CD4-positive, alpha-beta T cell treated with Interleukin-6 at 100 ng/mL for 8 hours (primary cell): ENCODE data around the gene SPECC1.
"Not testable (repeated sequence)": the region's sequence is repeated elsewhere in the genome, so short reads cannot be mapped to it uniquely, and the experiment has no call there.

Experiments
- DNase-seq: peaks from one replicate; pipeline ENCODE4 v3.0.0-alpha.2; 2020; ENCODE audit warnings: mixed read lengths, low spot score

SPECC1 gene

GRCh38 chr17:20235747-20236146 lies 226.6 kb downstream of the SPECC1 start:
- DNase-seq, result no peak

DNA sequence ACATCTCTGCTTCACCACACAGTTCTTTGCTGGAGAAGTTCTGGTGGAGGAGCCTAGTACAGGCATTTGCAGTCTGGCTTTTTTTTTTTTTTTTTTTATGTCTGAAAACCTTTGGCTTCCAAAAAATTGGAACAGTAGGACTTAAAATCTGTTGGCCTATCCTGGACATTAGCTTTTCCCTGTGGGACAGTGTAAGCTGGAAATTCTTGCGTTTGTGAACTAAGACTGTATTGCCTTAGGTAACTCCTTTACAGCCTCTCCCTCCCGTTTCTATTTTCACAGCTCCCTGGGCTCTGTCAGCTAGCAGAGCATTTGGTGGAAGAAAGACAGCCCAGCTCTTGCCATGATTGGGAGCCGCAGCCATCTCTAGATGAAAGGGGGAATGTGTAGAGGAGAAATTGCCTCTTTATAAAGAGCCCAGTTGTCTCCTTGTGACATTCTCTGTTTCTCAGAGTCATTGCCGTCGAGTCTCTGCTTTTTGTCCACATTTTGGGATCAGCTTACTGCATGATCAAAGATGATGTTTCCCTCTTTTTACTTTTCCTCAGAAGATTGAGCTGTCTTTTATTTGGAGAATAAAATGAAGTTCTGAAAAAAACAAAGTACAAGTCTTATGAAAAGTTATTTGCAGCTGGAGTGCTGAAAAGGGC lies 227.5 kb downstream of the SPECC1 start:
- DNase-seq, result no peak

DNA sequence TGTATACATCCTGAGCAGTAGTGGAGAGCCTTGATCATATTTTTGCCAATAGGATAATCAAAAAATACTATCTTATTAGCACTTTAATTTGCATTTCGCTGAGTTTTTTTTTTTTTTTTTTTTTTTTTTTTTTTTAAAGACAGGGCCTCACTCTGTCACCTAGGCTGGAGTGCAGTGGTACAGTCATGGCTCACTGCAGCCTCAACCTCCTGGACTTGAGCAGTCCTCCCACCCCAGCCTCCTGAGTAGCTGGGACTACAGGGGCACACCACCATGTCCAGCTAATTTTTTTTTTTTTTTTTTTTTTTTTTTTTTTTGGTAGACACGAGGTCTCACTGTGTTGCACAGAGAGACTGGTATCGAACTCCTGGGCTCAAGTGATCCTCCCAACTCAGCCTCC lies 230.6 kb downstream of the SPECC1 start:
- DNase-seq, result not testable (repeated sequence)

- no peak for DNase-seq
These were observed 232.7 kb downstream of the SPECC1 start for GRCh38 chr17:20241855-20242254.

GRCh38 chr17:20242271-20242670 lies 233.1 kb downstream of the SPECC1 start:
- DNase-seq, result no peak

GRCh38 chr17:20243524-20243923 lies 234.4 kb downstream of the SPECC1 start:
- DNase-seq, result no peak

DNA sequence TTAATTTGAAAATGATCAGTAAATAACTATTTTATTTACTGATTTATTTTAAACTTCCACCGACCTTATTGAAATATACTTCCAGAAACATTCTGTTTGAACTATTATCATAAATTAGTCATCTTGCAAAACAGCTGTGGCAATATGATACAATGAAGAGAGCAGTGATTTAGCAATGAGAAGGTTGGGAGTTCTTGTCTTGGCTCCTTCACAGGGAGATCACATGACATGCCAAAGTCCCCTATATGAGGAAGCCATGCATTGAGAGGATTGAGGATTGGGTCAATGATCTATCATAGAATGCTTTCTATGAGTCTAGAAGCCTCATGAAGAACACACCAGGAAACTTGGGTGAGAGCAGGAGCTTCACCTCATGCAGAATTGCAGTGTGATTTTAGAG lies 235.5 kb downstream of the SPECC1 start:
- no peak for DNase-seq

- DNase-seq, result no peak
These were observed 237.5 kb downstream of the SPECC1 start for GRCh38 chr17:20246692-20247091.

- DNase-seq, result no peak
These were observed 244.2 kb downstream of the SPECC1 start for GRCh38 chr17:20253323-20253722.

GRCh38 chr17:20254541-20254940 lies 245.4 kb downstream of the SPECC1 start:
- DNase-seq, result no peak

- DNase-seq, result no peak
These were observed 247.0 kb downstream of the SPECC1 start for GRCh38 chr17:20256144-20256543.

- no peak for DNase-seq
These were observed 247.8 kb downstream of the SPECC1 start for GRCh38 chr17:20257008-20257407.

DNA sequence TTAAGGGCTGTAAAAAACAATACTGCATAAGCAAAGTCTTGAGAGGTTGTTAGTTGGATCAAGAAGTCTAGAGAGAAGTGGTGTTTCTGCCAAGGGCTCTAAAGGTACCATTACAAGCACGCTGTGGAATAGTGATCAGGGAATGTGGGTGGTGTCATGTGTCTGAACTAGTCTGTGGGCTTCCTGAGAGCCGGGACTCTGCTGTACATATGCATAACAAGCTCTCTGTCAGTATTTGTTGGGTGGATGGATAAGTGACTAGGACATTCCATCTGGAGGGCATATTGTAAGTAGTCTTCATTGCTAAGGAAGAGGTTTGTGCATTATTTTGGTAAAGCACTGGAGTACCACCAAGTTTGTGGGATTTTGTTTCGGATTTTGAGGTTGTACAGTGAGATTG lies 248.6 kb downstream of the SPECC1 start:
- DNase-seq, result no peak

- DNase-seq, result no peak
These were observed 250.5 kb downstream of the SPECC1 start for GRCh38 chr17:20259668-20260067.

- no peak for DNase-seq
These were observed 251.1 kb downstream of the SPECC1 start for GRCh38 chr17:20260268-20260667.

GRCh38 chr17:20262226-20263114 lies 253.3 kb downstream of the SPECC1 start:
- peak; percentile 30 for DNase-seq

GRCh38 chr17:20263115-20263433 lies 253.9 kb downstream of the SPECC1 start:
- not testable (repeated sequence) for DNase-seq

GRCh38 chr17:20263595-20263994 lies 254.4 kb downstream of the SPECC1 start:
- DNase-seq, result no peak

DNA sequence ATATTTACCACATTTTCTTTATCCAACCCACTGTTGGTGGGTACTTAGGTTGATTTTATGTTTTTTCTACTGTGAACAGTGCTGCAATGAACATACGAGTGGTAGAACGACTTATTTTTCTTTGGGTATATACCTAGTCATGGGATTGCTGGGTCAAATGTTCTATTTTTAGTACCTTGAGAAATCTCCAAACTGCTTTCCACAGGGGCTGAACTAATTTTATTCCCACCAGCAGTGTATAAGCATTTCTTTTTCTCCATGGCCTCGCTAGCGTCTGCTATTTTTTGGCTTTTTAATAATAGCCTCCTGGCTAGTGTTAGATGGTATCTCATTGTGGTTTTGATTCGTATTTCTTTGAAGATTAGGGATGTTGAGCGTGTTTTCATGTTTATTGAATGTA lies 255.8 kb downstream of the SPECC1 start:
- DNase-seq, result no peak

DNA sequence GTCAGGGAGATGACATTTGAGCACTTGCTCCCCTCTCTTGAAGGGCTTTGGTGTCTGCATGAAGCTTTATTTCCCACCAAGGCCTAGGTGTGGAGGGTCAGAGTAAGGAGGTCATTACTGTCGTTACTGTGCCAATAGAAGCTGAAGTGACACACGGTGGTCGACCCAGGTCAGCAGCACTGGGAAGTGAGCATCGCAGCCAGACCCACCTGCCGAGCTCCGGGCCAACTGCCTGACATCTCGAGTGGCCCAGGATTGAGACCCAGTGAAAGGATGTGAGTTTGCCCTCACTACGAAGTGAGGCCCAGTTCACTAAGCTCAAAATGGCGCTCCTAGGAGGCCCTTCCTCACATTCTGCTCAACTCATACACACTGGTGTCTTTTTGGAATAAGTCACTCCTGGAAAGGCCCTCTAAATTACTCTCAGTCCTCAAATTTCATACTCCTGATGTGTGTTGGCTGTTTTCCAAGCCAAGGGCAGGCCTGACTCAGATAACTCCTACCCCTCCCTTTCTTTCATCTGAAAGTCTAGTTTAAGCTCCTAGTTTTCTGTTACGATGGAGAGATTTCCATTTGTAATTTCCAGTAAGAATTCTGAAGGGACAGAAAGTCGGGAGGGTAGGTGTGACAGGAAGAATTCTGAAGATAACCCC lies 257.8 kb downstream of the SPECC1 start:
- no peak for DNase-seq

DNA sequence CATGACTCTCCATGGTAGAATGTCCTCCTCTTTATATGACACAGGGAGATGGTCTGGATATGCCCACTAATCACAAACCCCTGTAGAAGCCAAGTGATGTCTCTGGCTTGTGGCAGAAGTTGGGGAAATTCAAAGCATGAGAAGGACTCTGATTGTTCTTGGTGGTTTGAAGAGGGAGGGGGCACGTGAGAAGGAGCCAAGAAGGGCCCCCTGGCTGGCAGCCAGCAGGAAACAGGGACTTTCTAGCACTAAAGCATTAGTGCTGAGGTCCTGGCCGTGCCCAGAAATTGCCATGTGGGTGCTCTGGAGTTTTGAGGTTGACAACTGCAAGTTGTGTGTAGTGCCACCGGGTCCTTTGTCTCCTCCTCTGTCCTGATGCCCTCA lies 258.3 kb downstream of the SPECC1 start:
- peak; percentile 66 for DNase-seq

DNA sequence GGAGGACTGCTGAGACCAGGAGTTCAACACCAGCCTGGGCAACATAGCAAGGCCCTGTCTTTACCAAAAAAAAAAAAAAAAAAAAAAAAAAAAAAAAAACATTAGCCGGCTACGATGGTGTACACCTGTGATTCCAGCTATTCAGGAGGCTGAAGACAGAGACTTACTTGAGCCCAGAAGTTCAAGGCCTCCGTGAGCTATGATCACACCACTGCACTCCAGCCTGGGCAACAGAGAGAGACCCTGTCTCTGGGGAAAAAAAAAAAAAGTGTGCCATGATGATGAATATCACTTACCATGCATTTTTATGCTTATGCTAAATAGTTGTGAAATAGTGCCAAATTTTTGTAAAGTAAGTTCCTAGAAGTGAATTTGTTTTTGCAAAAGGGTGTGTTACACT lies 261.2 kb downstream of the SPECC1 start:
- no peak for DNase-seq

DNA sequence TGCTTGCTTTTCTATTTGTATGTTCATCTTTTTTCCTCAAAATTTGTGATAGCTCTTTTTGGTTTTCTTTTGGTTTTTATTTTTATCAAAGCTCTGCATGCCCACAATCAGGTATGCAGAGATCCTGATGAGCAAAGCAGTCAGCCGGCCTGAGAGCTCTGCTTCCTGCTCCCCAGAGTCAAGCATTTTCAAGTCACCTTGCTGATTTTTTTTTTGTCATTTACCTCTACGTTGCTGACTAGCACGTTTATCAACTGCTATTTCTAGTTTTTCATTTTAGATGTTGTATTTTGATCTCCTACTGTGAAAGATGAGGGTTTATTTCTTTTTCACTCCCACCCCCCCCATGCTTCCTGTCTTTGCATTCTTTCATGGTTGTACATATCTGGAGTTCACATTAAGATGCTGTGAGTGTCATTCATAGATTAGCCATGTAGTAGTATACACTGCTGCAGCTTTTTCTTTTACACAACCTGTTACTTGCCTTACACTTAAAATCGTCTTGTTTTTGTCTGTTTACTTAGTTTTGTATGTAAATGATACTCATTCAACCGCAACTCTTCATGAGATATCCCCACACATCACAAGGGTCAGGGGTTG lies 262.0 kb downstream of the SPECC1 start:
- DNase-seq, result peak; percentile 38
